GM23338 (cell line): ENCODE results near the gene SFMBT2. TPM values are rescaled to one million over a fixed set of nuclear protein-coding genes. Genes with fewer than 3 reads are reported as not detected.

Experiments used
- ATAC-seq: fragments of 200-7000 bp; cut with Tn5 transposase; 3 replicates; pipeline ENCODE4 v1.9.1; 2020
- DNase-seq: peaks from one replicate; pipeline ENCODE4 v3.0.0-alpha.2; 2015; ENCODE audit warnings: low spot score
- H2AFZ ChIP-seq: fragments of 200-600 bp; sonication (generic); 2 replicates; pipeline ENCODE4 v1.8.0; 2016; ENCODE audit warnings: antibody characterized with exemption, mild to moderate bottlenecking, moderate library complexity
- H3F3A ChIP-seq: fragments of 200-600 bp; sonication (generic); replicated peaks from 2 replicates; pipeline ENCODE4 v1.8.0; 2017; ENCODE audit warnings: antibody characterized with exemption, mixed run types, low read depth
- H3K27ac ChIP-seq: fragments of 200-600 bp; sonication (generic); 2 replicates; pipeline ENCODE4 v1.6.1; 2016; ENCODE audit warnings: low read depth
- H3K27me3 ChIP-seq: fragments of 200-600 bp; sonication (generic); 2 replicates; pipeline ENCODE4 v1.8.0; 2016; ENCODE audit warnings: mild to moderate bottlenecking, mixed run types, moderate library complexity; ENCODE audit not compliant: insufficient read depth
- H3K36me3 ChIP-seq: fragments of 200-600 bp; sonication (generic); 2 replicates; pipeline ENCODE4 v1.8.0; 2016; ENCODE audit warnings: mild to moderate bottlenecking; ENCODE audit not compliant: insufficient read depth
- H3K4me1 ChIP-seq: fragments of 200-600 bp; sonication (generic); 2 replicates; pipeline ENCODE4 v1.8.0; 2016; ENCODE audit warnings: mild to moderate bottlenecking, moderate library complexity; ENCODE audit not compliant: insufficient read depth
- H3K4me2 ChIP-seq: fragments of 200-600 bp; sonication (generic); 2 replicates; pipeline ENCODE4 v1.7.1; 2017; ENCODE audit warnings: mixed run types
- H3K4me3 ChIP-seq: fragments of 200-600 bp; sonication (generic); 2 replicates; pipeline ENCODE4 v1.6.1; 2016; ENCODE audit warnings: mixed run types
- H3K79me2 ChIP-seq: fragments of 200-600 bp; sonication (generic); replicated peaks from 2 replicates; pipeline ENCODE4 v1.8.0; 2017; ENCODE audit warnings: mild to moderate bottlenecking; ENCODE audit not compliant: insufficient read depth
- H3K9me2 ChIP-seq: fragments of 200-600 bp; sonication (generic); 2 replicates; pipeline ENCODE4 v1.8.0; 2017; ENCODE audit not compliant: insufficient read depth
- H4K20me1 ChIP-seq: fragments of 200-600 bp; sonication (generic); replicated peaks from 2 replicates; pipeline ENCODE4 v1.8.0; 2017; ENCODE audit warnings: mild to moderate bottlenecking; ENCODE audit not compliant: insufficient read depth
- H3K27ac Mint-ChIP-seq: 2 replicates; pipeline ENCODE4 v1.8.0; 2020; ENCODE audit warnings: inconsistent platforms, mild to moderate bottlenecking, moderate library complexity, mixed read lengths
- H3K27me3 Mint-ChIP-seq: 3 replicates; pipeline ENCODE4 v1.8.0; 2022; ENCODE audit warnings: low read depth, mild to moderate bottlenecking, moderate library complexity, mixed read lengths, inconsistent platforms; ENCODE audit not compliant: insufficient read depth, poor library complexity
- H3K36me3 Mint-ChIP-seq: 3 replicates; pipeline ENCODE4 v1.8.0; 2021; ENCODE audit warnings: low read depth, mild to moderate bottlenecking, inconsistent platforms, moderate library complexity, mixed read lengths
- H3K4me1 Mint-ChIP-seq: 3 replicates; pipeline ENCODE4 v1.8.0; 2020; ENCODE audit warnings: mild to moderate bottlenecking, inconsistent platforms, mixed read lengths
- H3K4me3 Mint-ChIP-seq: 3 replicates; pipeline ENCODE4 v1.8.0; 2021; ENCODE audit warnings: moderate library complexity, mild to moderate bottlenecking, inconsistent platforms, mixed read lengths
- H3K9me3 Mint-ChIP-seq: 3 replicates; pipeline ENCODE4 v1.8.0; 2020; ENCODE audit warnings: moderate library complexity, mild to moderate bottlenecking, inconsistent platforms, mixed read lengths
- CTCF ChIP-seq, 2 experiments: fragments of 200-600 bp in 1 of 2; sonication (generic) in 1 of 2; conservative IDR thresholded peaks; 2 replicates each; pipeline versions ENCODE4 v1.5.1 to v1.6.1; 2016 to 2017; ENCODE audit warnings: antibody characterized with exemption in 2 of 2, low read depth in 2 of 2, mild to moderate bottlenecking in 2 of 2, moderate library complexity in 1 of 2
- ETS1 ChIP-seq: IDR thresholded peaks from 2 replicates; pipeline ENCODE4 v1.6.1; 2016; ENCODE audit warnings: antibody characterized with exemption
- JUNB ChIP-seq: IDR thresholded peaks from one replicate; pipeline ENCODE4 v1.6.1; 2016; ENCODE audit warnings: antibody characterized with exemption; ENCODE audit not compliant: unreplicated experiment
- NANOG ChIP-seq: IDR thresholded peaks from 2 replicates; pipeline ENCODE4 v1.6.1; 2016; ENCODE audit warnings: antibody characterized with exemption, borderline replicate concordance
- STAT1 ChIP-seq: IDR thresholded peaks from one replicate; pipeline ENCODE4 v1.6.1; 2016; ENCODE audit warnings: antibody characterized with exemption; ENCODE audit not compliant: unreplicated experiment
- ZNF114 ChIP-seq: fragments of 250-450 bp; sonication (Bioruptor Pico); IDR thresholded peaks from 2 replicates; pipeline ENCODE4 v1.5.0; 2020; ENCODE audit warnings: mild to moderate bottlenecking, moderate library complexity
- ZNF331 ChIP-seq: fragments of 250-450 bp; sonication (Bioruptor Pico); IDR thresholded peaks from 2 replicates; pipeline ENCODE4 v1.5.0; 2020; ENCODE audit warnings: low read depth, mild to moderate bottlenecking, moderate library complexity
- ZNF462 ChIP-seq: fragments of 250-450 bp; sonication (Bioruptor Pico); IDR thresholded peaks from 2 replicates; pipeline ENCODE4 v1.5.0; 2020; ENCODE audit warnings: mild to moderate bottlenecking, moderate library complexity
- polyA plus RNA-seq: library from polyadenylated mRNA; unstranded; fragments of >200 nt; fragmentation: Nextera tagmentation; extraction: Ambion mirVana; gene quantifications from 2 replicates; pipeline ENCODE4 v1.2.1, GENCODE V29; 2016
- total RNA-seq: library from RNA; depleted of rRNA; stranded (reverse); fragments of >200 nt; shearing (Covaris generic); gene quantifications from 2 replicates; pipeline ENCODE4 v1.2.3, GENCODE V29; 2014

SFMBT2 gene
- total and polyA plus RNA-seq, 2 experiments from 2014 or later = 2.7 to 6.7 TPM

GRCh38 chr10:7296648-7297047, 114.2 kb downstream of the SFMBT2 start:
- H3K27ac ChIP-seq = no peak overlapping the region
- Mint-ChIP-seq H3K27ac (no peak overlapping the region), H3K27me3 (peaks cover 2% of the 10 kb centered on the region), H3K9me3 (no peaks in the 10 kb centered on the region), H3K4me3 (no peak overlapping the region), H3K36me3 (no peaks in the 10 kb centered on the region), H3K4me1 (peaks cover 15% of the 10 kb centered on the region)
- DNase-seq (no peak), ATAC-seq (no peak)
- H3K27me3 ChIP-seq = no peaks in the 10 kb centered on the region
- TF ChIP-seq ZNF462 (CRISPR knock-in tag) = no peak
- 0 out of 4 replicates have a peak, but pooled peaks of 1 of the 2 experiments have one; percentile 9 for TF ChIP-seq CTCF (conservative IDR thresholded peaks at IDR 0.05; ENCODE audit: low read depth in 2 of 2)
- no peak overlapping the region for H3K4me2 ChIP-seq
- H3K79me2 ChIP-seq = no peaks in the 10 kb centered on the region; the same call in 1 of the 2 replicates
- H3K36me3 ChIP-seq = no peaks in the 10 kb centered on the region
- H2AFZ ChIP-seq = no peak overlapping the region
- H3K4me1 ChIP-seq = peaks cover 8% of the 10 kb centered on the region; the same call in 1 of the 2 replicates
- H3K4me3 ChIP-seq = no peak overlapping the region
- H3F3A ChIP-seq = no peaks in the 10 kb centered on the region
- 0 out of 2 replicates have a peak, but pooled peaks cover 4% of the 10 kb centered on the region for H4K20me1 ChIP-seq
- H3K9me2 ChIP-seq = no peaks in the 10 kb centered on the region

GRCh38 chr10:7296076-7296475, 114.8 kb downstream of the SFMBT2 start:
- ATAC-seq (no peak), DNase-seq (no peak)
- no peaks in the 10 kb centered on the region for H3K27me3 ChIP-seq
- peaks cover 2% of the 10 kb centered on the region for H3K27me3 Mint-ChIP-seq
- no peaks in the 10 kb centered on the region for H3F3A ChIP-seq
- H3K9me2 ChIP-seq = no peaks in the 10 kb centered on the region
- no peak overlapping the region for H3K27ac Mint-ChIP-seq
- H3K79me2 ChIP-seq = no peaks in the 10 kb centered on the region; the same call in 1 of the 2 replicates
- no peaks in the 10 kb centered on the region for H3K36me3 ChIP-seq
- H2AFZ ChIP-seq = no peak overlapping the region
- H3K4me1 ChIP-seq = peaks cover 6% of the 10 kb centered on the region; the same call in 1 of the 2 replicates
- H3K4me2 ChIP-seq = no peak overlapping the region
- H3K9me3 Mint-ChIP-seq = no peaks in the 10 kb centered on the region
- 0 out of 2 replicates have a peak, but pooled peaks cover 4% of the 10 kb centered on the region for H4K20me1 ChIP-seq
- peaks cover 10% of the 10 kb centered on the region for H3K4me1 Mint-ChIP-seq
- no peak overlapping the region for H3K27ac ChIP-seq
- no peak overlapping the region for H3K4me3 Mint-ChIP-seq
- H3K36me3 Mint-ChIP-seq = no peaks in the 10 kb centered on the region
- no peak overlapping the region for H3K4me3 ChIP-seq
- TF ChIP-seq ETS1 (no peak), NANOG (no peak), CTCF (conservative IDR thresholded peaks at IDR 0.05; ENCODE audit: low read depth in 2 of 2) (no peak), JUNB (no peak), STAT1 (no peak), ZNF331 (CRISPR knock-in tag) (no peak), ZNF114 (CRISPR knock-in tag) (no peak)
